HG02981 (cell line): ENCODE measurements around the gene ALCAM.

Source experiments
- ATAC-seq: cut with Tn5 transposase; IDR thresholded peaks from one replicate; pipeline ENCODE4 v1.9.1; 2021; ENCODE audit warnings: mild to moderate bottlenecking, moderate library complexity; ENCODE audit not compliant: unreplicated experiment

Gene ALCAM

GRCh38 chr3:105424412-105425152 is 57.9 kb downstream of the ALCAM start:
- no peak for ATAC-seq

GRCh38 chr3:105425153-105425502 is 58.4 kb downstream of the ALCAM start:
- no peak for ATAC-seq

GRCh38 chr3:105427332-105427731 is 60.6 kb downstream of the ALCAM start:
- no peak for ATAC-seq

GRCh38 chr3:105429034-105429762 is 62.5 kb downstream of the ALCAM start:
- no peak for ATAC-seq

GRCh38 chr3:105430455-105430854 is 63.7 kb downstream of the ALCAM start:
- no peak for ATAC-seq

- ATAC-seq, result peak; percentile 47
Measured at GRCh38 chr3:105431200-105431599, 64.5 kb downstream of the ALCAM start.

- ATAC-seq, result no peak
Measured at GRCh38 chr3:105435277-105435676, 68.6 kb downstream of the ALCAM start.

- no peak for ATAC-seq
Measured at GRCh38 chr3:105436687-105437086, 70.0 kb downstream of the ALCAM start.

GRCh38 chr3:105440113-105440512 is 73.4 kb downstream of the ALCAM start:
- ATAC-seq, result no peak

- no peak for ATAC-seq
Measured at GRCh38 chr3:105444725-105445124, 78.0 kb downstream of the ALCAM start.

GRCh38 chr3:105448338-105448982 is 81.8 kb downstream of the ALCAM start:
- ATAC-seq, result no peak

- ATAC-seq, result no peak
Measured at GRCh38 chr3:105449414-105449813, 82.7 kb downstream of the ALCAM start.

GRCh38 chr3:105456017-105456416 is 89.3 kb downstream of the ALCAM start:
- ATAC-seq, result no peak

- no peak for ATAC-seq
Measured at GRCh38 chr3:105458518-105459215, 92.0 kb downstream of the ALCAM start.

- ATAC-seq, result no peak
Measured at GRCh38 chr3:105459566-105460290, 93.0 kb downstream of the ALCAM start.

- no peak for ATAC-seq
Measured at GRCh38 chr3:105463620-105464019, 96.9 kb downstream of the ALCAM start.

- no peak for ATAC-seq
Measured at GRCh38 chr3:105465251-105465853, 98.6 kb downstream of the ALCAM start.

- ATAC-seq, result no peak
Measured at GRCh38 chr3:105466072-105466471, 99.4 kb downstream of the ALCAM start.

GRCh38 chr3:105466495-105467404 is 100.0 kb downstream of the ALCAM start:
- no peak for ATAC-seq
